Activated gamma-delta T cell (primary cell): ENCODE results near the gene CYTIP.

ENCODE experiments used
- DNase-seq: peaks from one replicate; lab custom pipeline; 2025; lab: John Stamatoyannopoulos, UW
- total RNA-seq, 2 donors: gene quantifications; one replicate each; lab custom pipeline; 2026; lab: John Stamatoyannopoulos, UW

The CYTIP gene
- 395 to 482 reads per million in 2 donors for total RNA-seq

DNA sequence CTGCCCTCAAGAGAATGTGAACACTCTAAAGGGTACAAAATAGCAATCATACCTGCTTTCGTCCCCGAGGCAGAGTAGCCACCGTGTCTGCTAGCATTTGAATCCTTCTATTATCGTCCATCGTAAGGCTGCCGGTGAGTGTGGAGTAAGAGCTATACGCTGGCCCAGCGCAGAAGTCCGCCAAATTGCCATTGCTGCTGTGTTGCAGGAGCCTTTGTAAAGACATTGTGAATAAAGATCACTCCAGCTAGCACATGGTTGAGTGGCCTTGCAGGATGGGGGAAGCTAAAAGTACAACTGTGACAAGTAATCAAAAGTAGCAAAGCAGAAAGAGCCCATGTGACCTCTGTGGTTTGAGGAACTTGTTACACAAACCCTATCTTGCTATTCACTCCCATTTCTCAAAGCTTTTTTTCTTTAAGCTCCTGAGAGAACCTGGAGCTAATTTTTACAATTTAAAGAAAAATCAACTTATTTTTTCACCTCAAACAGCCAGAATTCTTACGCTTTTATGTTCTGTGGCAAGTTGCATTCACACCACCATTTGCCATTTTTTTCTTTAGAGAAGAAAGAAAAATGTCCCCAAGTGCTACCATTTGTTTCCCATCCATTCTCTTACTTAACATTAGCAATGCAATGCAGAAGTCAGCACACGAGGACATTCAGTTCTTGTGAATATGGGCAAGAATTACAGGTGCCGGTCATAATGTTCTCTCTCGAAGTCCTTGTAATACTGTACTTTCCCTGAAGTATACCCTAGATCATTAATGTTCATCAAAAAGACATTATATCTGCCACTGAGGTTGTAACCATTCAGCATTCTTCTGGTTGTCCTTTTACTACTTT is at the start of gene CYTIP:
Gene CYTIP, minus strand, starts transcription at position 295 of the 846 bp plus-strand sequence. Its CDS starts 69 bp downstream, at position 226.
- no peak for DNase-seq

DNA sequence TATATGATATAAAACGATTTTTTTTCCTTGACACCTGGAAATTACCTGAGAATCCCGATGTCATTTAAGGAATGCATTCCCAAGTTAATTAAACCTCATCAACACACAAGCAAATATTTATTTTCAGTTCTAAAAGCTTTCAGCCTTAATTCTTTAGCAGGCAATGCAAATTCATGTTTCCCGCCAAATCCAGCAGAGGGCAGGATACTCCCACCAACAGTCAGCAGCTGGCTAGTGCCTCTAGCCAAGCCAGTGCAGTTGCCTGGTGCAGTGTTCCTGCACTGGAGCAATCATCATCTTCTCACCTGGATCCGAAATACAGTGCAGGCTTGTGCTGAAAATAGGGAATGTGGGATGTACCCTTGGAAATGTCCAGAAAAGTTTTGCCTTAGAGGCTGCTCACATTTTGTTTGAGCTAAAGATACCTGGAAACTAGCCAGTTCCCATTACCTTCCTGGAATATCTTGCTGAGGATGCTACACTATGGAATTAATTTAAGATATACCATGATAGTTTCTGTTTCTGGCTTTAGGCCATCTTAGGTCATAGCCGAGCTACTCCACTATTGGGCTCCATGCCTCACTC is 48.4 kb upstream of the CYTIP start:
- DNase-seq: no peak

DNA sequence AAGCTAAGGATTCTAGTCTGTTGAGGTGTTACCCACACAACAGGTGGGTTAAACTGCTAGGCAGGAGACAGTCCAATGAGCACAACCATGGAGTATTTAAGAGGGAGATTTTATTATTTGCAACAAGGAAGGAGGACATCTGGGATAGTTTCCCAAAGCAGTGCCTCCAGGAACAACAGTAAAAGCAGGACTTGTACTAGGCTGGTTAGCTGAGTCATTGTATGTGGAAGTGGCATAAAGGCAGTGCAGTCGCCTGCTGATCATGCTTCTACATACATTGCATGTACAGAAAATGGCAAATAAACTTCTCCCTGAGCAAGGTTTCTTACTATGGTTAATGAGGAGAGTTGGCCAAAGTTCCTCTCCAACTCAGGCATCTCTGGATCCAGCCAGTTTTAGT is 46.1 kb upstream of the CYTIP start:
- DNase-seq: no peak

DNA sequence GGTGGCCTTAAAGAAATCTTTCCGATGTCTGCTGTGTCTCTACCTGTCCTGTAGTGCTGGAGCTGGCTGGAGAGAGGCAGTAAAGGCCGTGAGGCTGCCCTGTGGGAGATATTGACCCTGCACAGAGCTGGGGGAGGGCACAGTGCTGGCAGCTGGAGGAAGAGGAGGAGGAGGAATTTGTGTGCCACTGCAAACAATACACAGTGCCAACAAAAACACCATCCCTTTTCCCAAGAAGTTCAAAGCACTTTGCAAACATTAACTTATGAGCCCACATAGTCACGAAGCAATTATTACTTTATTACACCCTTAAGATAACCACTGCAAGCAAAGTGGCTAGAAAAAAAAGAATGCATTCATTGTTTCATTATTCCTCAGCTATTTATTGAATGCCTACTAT is 45.0 kb upstream of the CYTIP start:
- DNase-seq: no peak

DNA sequence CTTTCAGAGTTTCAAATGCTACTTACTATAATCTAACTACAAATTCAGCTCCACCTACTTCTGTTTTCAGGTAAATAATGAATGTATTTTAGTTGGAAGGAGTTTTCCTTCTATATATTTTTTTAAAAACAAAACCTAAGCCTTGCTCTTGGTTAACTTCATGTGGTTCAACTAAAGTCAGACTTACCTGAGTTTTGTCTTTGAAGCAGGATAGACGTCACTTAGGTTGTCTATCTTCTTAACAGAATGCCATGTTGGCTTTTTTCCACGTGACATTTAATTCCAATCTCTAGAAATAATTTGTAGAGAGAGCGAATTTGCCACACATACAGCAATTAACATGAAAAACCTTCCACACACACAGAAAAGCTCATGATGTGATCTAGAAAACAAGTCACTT is 43.9 kb upstream of the CYTIP start:
- DNase-seq: no peak

DNA sequence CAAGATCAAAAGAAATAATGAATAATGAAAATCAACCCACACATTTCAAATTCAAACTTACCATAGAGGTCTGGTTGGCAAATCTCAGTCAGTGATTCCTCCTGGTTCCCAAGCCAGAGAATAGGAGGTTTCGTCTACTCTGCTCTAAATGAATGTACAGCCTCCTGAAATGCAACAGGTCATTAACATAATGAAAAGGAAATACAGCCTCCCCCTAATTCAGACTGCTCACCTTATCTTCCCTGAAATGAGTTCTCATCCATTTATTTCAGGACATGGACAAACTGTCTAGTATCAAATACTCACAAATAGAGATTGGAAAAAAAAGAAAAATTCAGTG is 43.4 kb upstream of the CYTIP start:
- DNase-seq: no peak

DNA sequence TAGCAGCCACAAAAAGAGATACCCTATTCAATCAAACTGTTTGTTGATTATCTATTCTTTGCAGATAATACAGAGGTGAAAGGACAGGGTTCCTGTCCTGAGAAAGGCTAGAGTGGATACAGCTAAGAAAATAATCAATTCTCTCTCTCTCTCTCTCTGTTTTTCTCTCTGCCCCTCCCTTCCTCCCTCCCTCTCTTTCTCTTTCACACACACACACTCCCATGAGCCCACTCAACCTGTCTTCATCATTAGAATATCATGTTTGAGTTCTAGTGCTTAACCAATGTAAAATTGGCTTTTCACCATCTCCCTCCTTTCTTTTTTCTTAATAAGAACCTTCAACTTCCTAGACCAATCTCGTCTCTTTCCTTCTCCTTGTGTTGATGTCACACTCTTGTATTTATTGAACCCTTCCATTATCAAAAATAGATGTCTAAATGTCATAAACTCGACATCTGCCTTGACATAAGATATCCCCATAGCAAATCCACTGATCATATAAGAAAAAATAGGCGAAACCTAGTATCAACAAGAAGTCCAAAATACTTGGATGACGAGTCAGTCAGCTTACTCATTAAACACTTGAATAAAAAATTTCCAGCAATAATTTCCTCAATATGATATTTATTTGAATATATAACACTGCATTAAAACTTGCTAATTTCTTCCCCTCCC is 42.8 kb upstream of the CYTIP start:
- no peak for DNase-seq

DNA sequence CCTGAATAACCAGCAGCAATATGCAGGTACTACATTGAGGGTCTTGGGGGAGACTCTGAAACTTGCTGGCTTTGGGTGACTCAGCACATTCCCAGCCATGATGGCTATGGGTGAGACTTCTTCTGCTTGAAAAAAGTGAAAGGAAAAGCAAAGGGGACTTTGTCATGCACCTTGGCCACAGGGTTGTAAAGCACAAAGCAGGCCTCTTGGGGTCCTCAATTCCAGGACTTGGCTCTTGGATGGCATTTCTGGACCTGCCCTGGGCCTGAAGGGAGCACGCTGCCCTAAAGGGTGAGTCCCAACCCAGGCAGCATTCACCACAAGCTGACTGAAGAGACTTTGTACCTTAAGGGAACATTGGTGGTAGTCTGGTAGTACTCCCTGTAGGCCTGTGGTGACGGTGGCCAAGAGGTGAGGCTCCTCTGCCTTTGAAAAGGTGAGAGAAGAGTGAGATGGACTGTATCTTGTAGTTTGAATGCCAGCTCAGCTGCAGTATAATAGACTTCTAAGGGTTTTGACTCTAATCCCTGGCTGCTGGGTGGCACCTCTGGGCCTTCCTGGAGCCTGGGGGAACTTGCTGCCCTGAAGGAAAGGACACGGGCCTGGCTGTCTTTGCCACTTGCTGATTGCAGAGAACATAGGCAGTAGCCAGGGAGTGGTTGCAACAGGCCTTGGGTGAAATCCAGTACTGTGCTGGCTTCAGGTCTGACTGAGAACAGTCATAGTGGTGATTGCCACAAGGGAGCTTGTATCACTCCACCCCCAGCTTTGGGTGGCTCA is 36.5 kb upstream of the CYTIP start:
- DNase-seq: no peak

DNA sequence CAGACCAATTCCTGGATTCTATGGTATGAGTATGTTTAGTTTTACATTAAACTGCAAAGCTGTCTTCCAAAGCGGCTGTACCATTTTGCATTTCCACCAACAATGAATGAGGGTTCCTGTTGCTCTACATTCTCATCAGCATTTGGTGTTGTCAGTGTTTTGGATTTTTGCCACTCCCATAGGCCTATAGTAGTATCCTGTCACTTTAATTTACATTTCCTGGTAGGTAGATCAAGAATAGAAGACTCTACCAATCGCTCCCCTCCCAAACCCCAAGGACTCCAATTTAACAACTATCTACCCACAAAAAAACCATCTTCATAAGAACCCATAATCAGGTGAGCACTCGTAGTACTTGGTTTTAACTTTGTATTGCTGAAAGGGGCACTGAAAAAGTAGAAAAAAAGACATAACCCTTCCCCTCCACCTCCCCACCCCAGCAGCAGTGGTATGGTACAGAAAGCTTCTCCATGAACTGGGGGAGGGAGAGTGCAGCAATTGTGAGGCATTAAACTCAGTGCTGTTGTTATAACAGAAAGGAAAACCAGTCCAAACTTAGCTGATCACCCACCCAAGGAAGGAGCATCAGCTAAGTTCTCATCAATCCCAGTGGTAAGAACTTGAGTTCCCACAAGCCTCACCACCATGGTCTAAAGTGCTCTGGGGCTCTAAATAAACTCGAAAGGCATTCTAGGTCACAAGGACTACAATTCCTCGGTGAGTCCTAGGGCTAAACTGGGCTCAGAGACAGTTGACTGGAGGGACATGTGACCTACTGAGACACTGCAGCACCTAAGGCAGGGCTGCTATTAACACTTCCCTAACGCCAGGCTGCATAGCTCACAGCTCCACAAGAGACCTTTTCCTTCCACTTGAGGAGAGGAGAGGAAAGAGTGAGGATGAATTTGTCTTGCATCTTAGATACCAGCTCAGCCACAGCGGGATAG is 35.5 kb upstream of the CYTIP start:
- DNase-seq: no peak

DNA sequence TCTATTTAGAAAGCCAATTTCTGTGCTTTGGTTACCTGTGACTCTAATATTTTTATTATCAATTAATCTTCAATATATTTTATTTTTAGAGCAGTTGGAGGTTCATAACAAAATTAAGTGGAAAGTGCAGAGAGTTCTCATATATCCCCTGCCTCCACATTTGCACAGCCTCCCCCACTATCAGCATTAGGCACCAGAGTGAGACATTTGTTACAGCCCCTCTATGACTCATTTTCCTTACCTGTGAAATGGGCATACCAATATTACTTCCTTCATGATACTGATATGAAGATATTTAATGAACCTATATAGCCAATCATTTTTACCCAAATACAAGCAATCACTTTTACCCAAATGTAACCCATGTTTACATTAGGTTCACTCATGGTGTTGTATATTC is 34.0 kb upstream of the CYTIP start:
- DNase-seq: no peak

DNA sequence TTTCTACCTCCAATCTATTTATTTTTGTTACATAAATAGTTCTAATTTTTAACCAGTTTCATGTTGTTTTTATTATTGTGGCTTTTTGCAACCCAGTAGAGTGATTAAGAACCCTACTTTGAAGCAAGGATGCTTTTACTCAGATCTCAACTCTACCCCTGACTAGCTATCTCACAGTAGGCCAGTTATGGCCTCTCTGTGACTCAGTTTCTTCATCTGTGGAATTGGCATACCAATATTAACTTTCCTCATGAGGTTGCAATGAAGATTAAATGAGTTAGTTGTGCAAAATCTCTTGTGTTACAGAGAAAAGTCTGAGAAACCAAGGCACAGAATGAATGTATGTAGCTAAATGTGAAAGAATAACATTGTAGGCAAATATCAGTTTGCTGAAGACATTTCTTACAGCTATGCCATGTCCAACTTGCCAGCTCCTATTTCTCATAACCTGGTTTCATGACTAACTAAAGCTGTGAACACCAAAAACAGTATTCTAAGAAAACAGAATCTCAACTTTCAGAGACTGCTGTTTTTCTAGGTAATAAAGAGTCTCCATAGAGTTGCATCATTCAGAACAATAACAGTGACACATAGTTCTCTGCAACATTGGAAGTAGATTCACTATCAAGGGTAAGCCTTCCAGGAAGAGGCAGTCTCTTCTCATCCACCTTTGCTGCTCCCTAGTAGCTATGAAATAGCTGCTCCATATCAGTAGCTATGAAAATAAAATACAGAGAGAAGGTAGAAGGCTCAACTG is 33.2 kb upstream of the CYTIP start:
- no peak for DNase-seq

DNA sequence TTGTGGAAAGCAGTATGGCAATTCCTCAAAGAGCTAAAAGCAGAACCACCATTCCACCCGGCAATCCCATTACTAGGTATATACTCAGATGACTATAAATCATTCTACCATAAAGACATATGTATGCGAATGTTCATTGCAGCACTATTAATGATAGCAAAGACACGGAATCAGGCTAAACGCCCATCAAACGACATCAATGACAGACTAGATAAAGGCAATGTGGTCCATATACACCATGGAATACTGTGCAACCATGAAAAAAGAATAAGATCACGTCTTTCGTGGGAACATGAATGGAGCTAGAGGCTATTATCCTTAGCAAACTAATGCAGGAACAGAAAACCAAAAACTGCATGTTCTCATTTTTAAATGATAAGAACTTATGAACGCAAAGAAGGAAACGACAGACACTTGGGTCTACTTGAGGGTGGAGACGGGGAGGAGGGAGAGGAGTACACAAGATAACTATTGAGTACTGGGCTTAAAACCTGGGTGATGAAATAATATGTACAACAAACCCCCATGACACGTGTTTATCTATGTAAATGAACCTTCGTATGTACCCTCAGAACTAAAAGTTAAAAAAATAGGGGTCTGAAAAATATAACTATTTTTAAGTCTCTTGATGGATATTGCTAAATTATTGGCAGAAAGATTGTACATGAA is 32.0 kb upstream of the CYTIP start:
- no peak for DNase-seq

DNA sequence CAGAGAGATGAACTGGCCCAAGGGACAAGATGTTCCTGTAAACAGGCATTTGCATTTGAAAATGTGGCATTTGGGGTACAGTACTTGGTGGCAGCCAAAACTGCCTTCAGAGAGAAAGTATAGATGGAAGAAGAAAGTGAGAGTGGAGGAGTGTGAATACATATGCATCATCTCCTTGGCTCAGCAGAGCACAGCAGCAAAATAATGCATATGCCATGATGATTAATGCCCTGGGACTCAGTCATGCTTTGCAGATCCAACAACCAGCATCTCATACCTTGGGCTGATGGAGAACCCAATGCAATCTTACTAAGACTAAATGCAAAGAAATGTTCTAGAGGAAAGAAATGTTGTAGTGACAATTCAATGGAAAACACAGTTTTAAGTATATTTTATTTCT is 29.7 kb upstream of the CYTIP start:
- no peak for DNase-seq

DNA sequence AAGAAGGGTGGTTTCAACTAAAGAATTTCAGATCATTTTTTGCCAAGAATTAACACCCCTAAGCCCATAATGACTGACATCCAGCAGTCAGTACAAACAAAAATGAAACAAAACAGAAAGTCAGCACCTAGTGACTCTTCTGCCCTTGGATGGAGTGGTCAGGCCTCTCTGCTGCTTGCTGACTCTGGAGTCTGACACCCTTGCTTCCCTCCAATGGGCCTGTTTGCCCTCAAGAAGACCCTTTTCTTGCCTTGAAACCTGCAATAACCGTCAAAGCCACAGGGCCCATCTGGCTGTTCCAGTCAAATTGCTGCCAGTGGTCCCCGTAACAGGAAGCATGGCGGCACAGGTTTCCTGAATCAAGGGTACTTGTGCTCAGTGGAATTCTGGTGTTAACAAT is 27.2 kb upstream of the CYTIP start:
- no peak for DNase-seq

DNA sequence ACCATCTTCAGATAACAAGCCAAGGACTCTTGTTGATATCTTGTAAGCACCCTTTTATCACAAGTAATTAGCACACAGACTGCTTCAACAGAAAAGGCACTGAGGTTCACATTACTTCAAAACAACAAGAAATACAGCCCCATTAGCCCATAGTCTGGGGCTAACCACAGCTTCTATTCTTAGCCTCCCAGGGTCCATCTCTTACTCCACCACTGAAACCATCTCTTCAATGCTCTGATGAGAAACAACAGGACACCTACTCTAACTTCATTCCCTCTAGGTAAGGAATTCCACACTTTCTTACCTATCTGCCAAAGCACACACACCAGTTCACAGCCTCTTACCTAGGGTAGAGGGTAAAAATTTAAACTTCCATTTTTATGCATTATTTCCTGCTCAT is 26.4 kb upstream of the CYTIP start:
- no peak for DNase-seq

DNA sequence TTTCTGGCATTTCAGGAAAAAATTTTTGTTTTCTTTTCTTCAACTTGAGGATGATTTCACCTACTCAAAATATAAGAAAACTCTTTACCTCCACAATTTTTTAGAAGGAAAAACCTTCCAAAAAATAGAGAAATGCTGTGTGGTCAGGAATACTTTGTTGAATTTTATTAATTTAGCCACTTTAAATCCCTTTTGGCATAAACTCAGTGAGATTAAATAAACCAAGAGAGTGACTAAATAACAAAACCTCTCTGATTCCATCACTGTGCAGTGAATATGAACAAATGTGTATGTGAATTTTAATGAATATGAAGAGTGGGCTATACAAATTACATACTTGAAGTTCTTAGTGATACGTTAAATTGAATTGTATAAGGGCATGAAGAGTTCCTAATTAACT is 25.8 kb upstream of the CYTIP start:
- DNase-seq: no peak

DNA sequence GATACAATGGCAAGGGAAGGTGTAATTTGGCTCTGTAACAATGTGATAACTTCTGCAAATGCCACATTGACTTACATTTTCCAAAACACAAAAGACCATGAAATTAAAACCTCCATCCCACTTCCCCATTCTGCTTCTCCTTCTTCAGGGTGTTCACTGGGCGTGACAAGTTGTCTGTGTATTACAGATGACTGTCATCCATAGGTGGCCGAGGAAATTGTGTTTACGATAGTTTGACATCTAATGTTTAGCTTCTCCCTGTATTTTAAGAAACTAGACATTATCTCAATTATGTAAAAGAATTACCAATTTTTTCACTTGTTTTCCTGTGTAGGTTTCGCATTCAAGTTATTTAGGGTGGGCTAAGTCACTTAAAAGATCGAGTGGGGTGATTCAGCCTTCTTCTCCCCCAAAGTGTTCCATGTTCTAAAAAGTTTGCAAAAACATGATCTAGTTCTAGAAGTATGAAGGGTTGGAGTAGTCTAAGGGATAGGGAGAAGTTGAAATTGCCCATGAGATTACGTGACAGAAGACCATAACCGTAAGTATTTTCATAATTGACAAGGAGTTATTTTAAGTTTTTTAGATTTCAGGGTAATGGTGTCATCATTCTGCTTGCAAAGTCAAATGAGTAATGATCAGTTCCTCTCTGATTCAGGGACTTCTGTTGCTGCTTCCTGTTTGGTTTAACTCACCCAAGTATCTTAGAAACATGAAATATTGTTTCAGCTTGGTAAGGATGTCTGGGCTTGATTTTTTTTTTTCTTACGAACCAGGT is 25.2 kb upstream of the CYTIP start:
- no peak for DNase-seq

DNA sequence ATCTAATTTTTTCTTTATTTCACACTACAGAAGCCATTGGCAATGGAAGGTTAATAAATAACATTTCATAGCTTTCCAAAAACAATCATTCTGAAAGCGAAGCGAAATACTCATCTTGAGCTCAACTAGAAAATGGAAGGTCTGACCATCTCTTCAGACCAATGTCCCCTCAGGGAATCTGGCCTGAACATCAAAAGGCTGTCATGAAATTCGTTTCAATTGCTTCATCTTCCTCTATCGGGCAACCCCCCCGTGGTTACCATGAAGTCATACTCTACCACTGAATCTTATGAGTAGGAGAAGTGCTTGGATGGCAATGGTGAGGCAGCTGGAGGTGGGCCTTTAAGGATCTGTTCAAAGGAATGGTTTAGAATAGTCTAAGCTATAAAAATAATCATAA is 22.9 kb upstream of the CYTIP start:
- no peak for DNase-seq

DNA sequence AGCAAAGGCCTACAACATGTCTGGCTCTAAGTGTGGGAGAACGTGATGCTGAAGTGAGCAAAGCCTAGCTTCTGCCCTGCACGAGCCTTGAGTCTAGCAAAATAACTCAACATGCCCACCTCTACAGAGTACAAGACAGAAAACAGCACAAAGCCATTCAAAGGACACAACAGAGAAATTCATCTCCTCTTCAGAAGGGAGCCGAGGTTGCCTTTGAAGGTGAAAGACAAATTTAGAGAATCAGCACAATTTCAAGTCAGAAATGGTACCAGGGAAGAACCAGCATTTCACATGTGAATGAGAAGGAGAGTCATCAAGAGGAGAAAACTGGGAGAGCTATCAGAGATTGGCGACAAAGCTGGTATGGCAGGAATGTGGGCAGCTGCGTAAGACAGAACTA is 21.7 kb upstream of the CYTIP start:
- no peak for DNase-seq
